ENCODE measurements around the gene CCDC187.

DNA sequence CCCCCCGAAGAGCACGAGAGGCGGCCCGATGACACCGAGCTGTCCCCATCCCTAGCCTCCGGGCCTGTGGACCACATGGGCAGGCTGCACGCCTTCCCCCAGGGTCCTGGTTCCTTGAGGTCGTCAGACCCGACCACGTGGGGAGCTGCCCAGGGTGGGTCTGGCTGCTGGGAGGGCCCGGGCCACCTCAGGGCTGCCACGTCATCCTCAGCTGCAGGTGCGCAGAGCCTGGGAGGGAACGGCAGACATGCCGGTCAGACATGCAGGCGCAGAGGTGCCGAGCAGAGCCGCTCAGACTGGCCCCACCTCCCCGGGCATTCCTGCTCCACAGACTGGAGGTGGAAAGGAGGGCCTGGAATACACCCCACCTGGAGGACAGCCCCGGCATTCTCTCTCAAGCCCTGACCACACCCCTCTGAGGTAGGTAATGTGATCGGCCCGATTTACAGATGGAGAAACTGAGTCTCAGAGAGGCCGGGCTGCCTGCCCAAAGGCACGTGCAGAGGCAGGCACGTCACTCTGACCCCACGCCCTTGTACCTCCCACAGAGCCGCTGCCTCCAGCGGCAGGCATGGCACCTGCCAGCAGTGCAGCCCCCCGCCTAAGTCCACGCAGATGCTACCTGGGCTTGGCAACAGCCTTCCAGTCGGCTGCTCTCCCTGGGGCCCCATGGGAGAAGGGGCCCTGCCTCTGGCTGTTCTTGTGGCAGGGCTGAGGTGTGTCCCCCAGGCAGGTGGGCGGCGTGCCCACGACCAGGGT is 649 bp downstream of the CCDC187 start:
- no peak for TF ChIP-seq POLR2A (IDR thresholded peaks at IDR 0.05)
- TF ChIP-seq EP300 (IDR thresholded peaks at IDR 0.05) = no peak
- no peak for TF ChIP-seq CTCF (IDR thresholded peaks at IDR 0.05)
